Measurements from ENCODE around the gene SEMA5A.

SEMA5A gene

DNA sequence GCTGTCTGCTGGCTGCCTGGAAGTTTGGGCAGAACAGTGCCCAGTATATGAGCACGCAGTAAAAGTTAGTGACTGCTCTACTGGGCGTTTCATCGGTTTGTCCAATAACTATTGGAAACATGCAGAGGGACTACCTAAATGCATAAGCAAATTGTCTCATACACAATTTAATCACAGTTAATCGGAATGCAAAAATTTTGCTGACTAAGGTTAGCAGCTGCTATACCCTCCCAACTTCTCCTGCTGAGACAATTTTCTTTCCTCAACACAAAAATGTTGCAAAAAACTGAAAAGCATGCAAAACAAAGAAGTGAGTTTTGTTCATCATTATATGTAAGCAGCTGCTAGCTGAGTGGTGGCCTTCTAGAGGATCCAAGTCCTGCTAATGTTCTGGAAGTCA, 327.5 kb downstream of the SEMA5A start:
- TF ChIP-seq, protein P1, sequence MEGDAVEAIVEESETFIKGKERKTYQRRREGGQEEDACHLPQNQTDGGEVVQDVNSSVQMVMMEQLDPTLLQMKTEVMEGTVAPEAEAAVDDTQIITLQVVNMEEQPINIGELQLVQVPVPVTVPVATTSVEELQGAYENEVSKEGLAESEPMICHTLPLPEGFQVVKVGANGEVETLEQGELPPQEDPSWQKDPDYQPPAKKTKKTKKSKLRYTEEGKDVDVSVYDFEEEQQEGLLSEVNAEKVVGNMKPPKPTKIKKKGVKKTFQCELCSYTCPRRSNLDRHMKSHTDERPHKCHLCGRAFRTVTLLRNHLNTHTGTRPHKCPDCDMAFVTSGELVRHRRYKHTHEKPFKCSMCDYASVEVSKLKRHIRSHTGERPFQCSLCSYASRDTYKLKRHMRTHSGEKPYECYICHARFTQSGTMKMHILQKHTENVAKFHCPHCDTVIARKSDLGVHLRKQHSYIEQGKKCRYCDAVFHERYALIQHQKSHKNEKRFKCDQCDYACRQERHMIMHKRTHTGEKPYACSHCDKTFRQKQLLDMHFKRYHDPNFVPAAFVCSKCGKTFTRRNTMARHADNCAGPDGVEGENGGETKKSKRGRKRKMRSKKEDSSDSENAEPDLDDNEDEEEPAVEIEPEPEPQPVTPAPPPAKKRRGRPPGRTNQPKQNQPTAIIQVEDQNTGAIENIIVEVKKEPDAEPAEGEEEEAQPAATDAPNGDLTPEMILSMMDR (conservative IDR thresholded peaks at IDR 0.05): no peak

GRCh38 chr5:9212605-9213004, 333.3 kb downstream of the SEMA5A start:
- H3K27ac ChIP-seq: no peak overlapping the region
- TF ChIP-seq, protein P1 (conservative IDR thresholded peaks at IDR 0.05): no peak

More for the DNA sequence above, 327.5 kb downstream of the SEMA5A start:
- H3K27ac ChIP-seq: no peak overlapping the region

- TF ChIP-seq, protein P1 (conservative IDR thresholded peaks at IDR 0.05): no peak
- no peak overlapping the region for H3K27ac ChIP-seq
Measured at GRCh38 chr5:9209846-9210492, 335.9 kb downstream of the SEMA5A start.

DNA sequence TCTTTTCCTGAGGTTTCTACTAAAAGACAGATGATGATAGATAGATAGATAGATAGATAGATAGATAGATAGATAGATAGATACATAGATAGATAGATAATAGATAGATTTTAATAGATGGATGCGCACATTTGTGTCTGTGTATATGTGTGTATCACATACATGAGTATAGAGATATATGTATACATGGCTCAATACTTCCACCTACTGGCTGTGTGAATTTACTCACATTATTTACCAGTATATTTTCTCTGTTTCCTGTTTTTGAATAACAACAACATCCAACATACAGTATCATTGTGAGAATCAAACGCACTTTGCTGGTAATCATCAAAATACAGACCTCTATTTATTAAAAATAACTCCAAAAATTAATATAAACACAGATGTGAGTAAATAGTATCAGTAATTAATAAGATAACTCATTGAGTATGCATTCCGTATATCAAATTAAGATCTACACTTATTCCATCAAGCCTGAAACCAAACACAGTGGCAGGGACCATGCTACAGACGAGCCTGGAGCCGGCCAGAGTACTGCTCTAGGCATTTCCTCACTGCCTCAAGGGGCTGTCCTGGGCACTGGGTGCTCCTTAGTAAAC, 338.0 kb downstream of the SEMA5A start:
- no peak overlapping the region for H3K27ac ChIP-seq
- TF ChIP-seq, protein P1 (conservative IDR thresholded peaks at IDR 0.05): peak; percentile 76

- TF ChIP-seq, protein P1 (conservative IDR thresholded peaks at IDR 0.05): no peak
Measured at GRCh38 chr5:9202636-9203035, 343.2 kb downstream of the SEMA5A start.

GRCh38 chr5:9201761-9202160, 344.1 kb downstream of the SEMA5A start:
- H3K27ac ChIP-seq: no peak overlapping the region
- TF ChIP-seq, protein P1 (conservative IDR thresholded peaks at IDR 0.05): no peak

More at GRCh38 chr5:9202636-9203035, 343.2 kb downstream of the SEMA5A start:
- no peak overlapping the region for H3K27ac ChIP-seq

- H3K27ac ChIP-seq: no peak overlapping the region
- TF ChIP-seq, protein P1 (conservative IDR thresholded peaks at IDR 0.05): no peak
Measured at GRCh38 chr5:9201011-9201410, 344.9 kb downstream of the SEMA5A start.

Data from VCaP (cell line).